B cell (primary cell): ENCODE data around the gene SULT1C4. TPM values are rescaled to one million over a fixed set of nuclear protein-coding genes. Genes with fewer than 3 reads are reported as not detected.

Experiments
- ATAC-seq: fragments of 200-7000 bp; cut with Tn5 transposase; one replicate; pipeline ENCODE4 v1.10.0; 2021; ENCODE audit warnings: low read depth, mild to moderate bottlenecking, moderate number of reproducible peaks, moderate library complexity
- CTCF ChIA-PET: fragments of 350-600 bp; sonication (Branson Sonifier 250); formaldehyde crosslinking; loops from one replicate; lab custom pipeline; 2021; ENCODE audit warnings: antibody characterized with exemption, inconsistent platforms; lab: Charles Lee
- POLR2A ChIA-PET: fragments of 350-600 bp; sonication (Branson Sonifier 250); formaldehyde crosslinking; loops from one replicate; lab custom pipeline; 2021; ENCODE audit warnings: antibody characterized with exemption; lab: Charles Lee
- DNase-seq: peaks from one replicate; pipeline ENCODE4 v3.0.0; 2013
- H2AFZ ChIP-seq: 2 replicates; pipeline ENCODE4 v1.6.1; 2012; ENCODE audit warnings: mild to moderate bottlenecking, low read depth, low read length; ENCODE audit not compliant: insufficient read depth, poor library complexity, severe bottlenecking
- H3K27ac ChIP-seq, 2 donors: 1 replicate in 1 of 2; 2 replicates in 1 of 2; pipeline ENCODE4 v1.5.1; 2012 to 2013; ENCODE audit warnings: low read length in 2 of 2, mild to moderate bottlenecking in 2 of 2, moderate library complexity in 1 of 2
- H3K27me3 ChIP-seq, 4 experiments: fragments of 200-600 bp in 1 of 4; sonication (generic) in 1 of 4; replicated peaks in 1 of 4; 1 replicate in 2 of 4; 2 replicates in 2 of 4; pipeline versions ENCODE4 v1.6.1 to v1.7.0; 2013 to 2016; ENCODE audit warnings: low read length in 3 of 4, mild to moderate bottlenecking in 2 of 4, mixed read lengths in 1 of 4, moderate library complexity in 1 of 4; ENCODE audit not compliant: insufficient read depth in 4 of 4, control insufficient read depth in 3 of 4; ENCODE audit errors: control extremely low read depth in 1 of 4
- H3K36me3 ChIP-seq, 2 experiments: replicated peaks in 1 of 2; 1 replicate in 1 of 2; 2 replicates in 1 of 2; pipeline versions ENCODE4 v1.6.1 to v1.7.1; 2013; ENCODE audit warnings: low read length in 1 of 2; ENCODE audit not compliant: insufficient read depth in 2 of 2, control insufficient read depth in 1 of 2; ENCODE audit errors: control extremely low read depth in 1 of 2, extremely low read depth in 1 of 2
- H3K4me1 ChIP-seq, 2 donors: fragments of 200-600 bp in 1 of 2; sonication (generic) in 1 of 2; 1 replicate in 1 of 2; 2 replicates in 1 of 2; pipeline versions ENCODE4 v1.5.1 to v1.6.1; 2013 to 2017; ENCODE audit warnings: low read length in 2 of 2; ENCODE audit not compliant: control insufficient read depth in 2 of 2, insufficient read depth in 2 of 2
- H3K4me2 ChIP-seq: replicated peaks from 2 replicates; pipeline ENCODE3; 2012; ENCODE audit warnings: mild to moderate bottlenecking, low read depth, low read length; ENCODE audit not compliant: poor library complexity, severe bottlenecking
- H3K4me3 ChIP-seq, 5 experiments: fragments of 200-600 bp in 1 of 5; sonication (generic) in 1 of 5; 1 replicate in 3 of 5; 2 replicates in 2 of 5; pipeline versions ENCODE4 v1.5.1 to v1.7.0; 2011 to 2016; ENCODE audit warnings: low read length in 4 of 5, mild to moderate bottlenecking in 4 of 5, low read depth in 2 of 5, control low read depth in 1 of 5, moderate library complexity in 1 of 5; ENCODE audit not compliant: insufficient read depth in 1 of 5; ENCODE audit errors: control extremely low read depth in 1 of 5, extremely low read depth in 1 of 5
- H3K79me2 ChIP-seq: fragments of 200-600 bp; sonication (generic); one replicate; pipeline ENCODE4 v1.6.0; 2016; ENCODE audit warnings: low read length; ENCODE audit not compliant: control insufficient read depth, insufficient read depth
- H3K9ac ChIP-seq: fragments of 200-600 bp; sonication (generic); 2 replicates; pipeline ENCODE4 v1.6.1; 2017; ENCODE audit warnings: mild to moderate bottlenecking, low read length, moderate library complexity
- H3K9me3 ChIP-seq, 3 donors: one replicate each; pipeline versions ENCODE4 v1.6.1 to v1.7.1; 2013; ENCODE audit warnings: low read length in 2 of 3; ENCODE audit not compliant: control insufficient read depth in 2 of 3, insufficient read depth in 1 of 3; ENCODE audit errors: control extremely low read depth in 1 of 3
- H4K20me1 ChIP-seq: 2 replicates; pipeline ENCODE4 v1.6.0; 2012; ENCODE audit warnings: mild to moderate bottlenecking, low read length; ENCODE audit not compliant: insufficient read depth, control insufficient read depth, poor library complexity, severe bottlenecking
- H3K27ac Mint-ChIP-seq: one replicate; pipeline ENCODE4 v1.8.0; 2021; ENCODE audit warnings: mixed read lengths
- H3K27me3 Mint-ChIP-seq: one replicate; pipeline ENCODE4 v1.8.0; 2021; ENCODE audit warnings: mixed read lengths
- H3K4me1 Mint-ChIP-seq: one replicate; pipeline ENCODE4 v1.8.0; 2021; ENCODE audit warnings: mixed read lengths
- H3K4me3 Mint-ChIP-seq: one replicate; pipeline ENCODE4 v1.8.0; 2021; ENCODE audit warnings: mixed read lengths
- H3K9me3 Mint-ChIP-seq: one replicate; pipeline ENCODE4 v1.8.0; 2022; ENCODE audit warnings: mixed read lengths; ENCODE audit not compliant: insufficient read depth
- CTCF ChIP-seq: fragments of 200-600 bp; IDR thresholded peaks from one replicate; pipeline ENCODE4 v1.8.0; 2022; ENCODE audit warnings: antibody characterized with exemption, mild to moderate bottlenecking
- EZH2 ChIP-seq: IDR thresholded peaks from 2 replicates; pipeline ENCODE4 v1.6.1; 2012; ENCODE audit warnings: borderline replicate concordance, low read depth, mild to moderate bottlenecking, moderate library complexity, low read length; ENCODE audit not compliant: insufficient read depth, poor library complexity, severe bottlenecking
- WGBS: methylation state at CpG from one replicate; pipeline ENCODE4 v1.1.5; 2013; ENCODE audit warnings: missing lambda C conversion rate; ENCODE audit not compliant: insufficient coverage; 5-methylcytosine and 5-hydroxymethylcytosine counted together
- intact Hi-C: fragments of 100-400 bp; cut with micrococcal nuclease; formaldehyde crosslinking; loops from one replicate; pipeline ENCODE4 v1.10.0; 2022
- polyA plus RNA-seq: library from polyadenylated mRNA; depleted of rRNA; stranded (reverse); fragments of >200 nt; gene quantifications from 2 replicates; pipeline ENCODE4 v1.2.3, GENCODE V29; 2012
- total RNA-seq, 2 donors: library from RNA; stranded (reverse); fragments of 120-200 nt in 1 of 2; gene quantifications; 1 replicate in 1 of 2; 2 replicates in 1 of 2; pipeline versions ENCODE4 v1.2.3 to v1.2.4, GENCODE V29; 2013 to 2022

SULT1C4 gene
- total and polyA plus RNA-seq, 2 donors (not counting 1 experiment from before 2014, with no cell fraction given): not detected

- TF ChIP-seq EZH2 (no peak), CTCF (no peak)
- Mint-ChIP-seq H3K4me3 (no peak overlapping the region), H3K4me1 (no peaks in the 10 kb centered on the region), H3K27ac (no peak overlapping the region), H3K9me3 (no peaks in the 10 kb centered on the region), H3K27me3 (peaks cover 21% of the 10 kb centered on the region)
- Histone ChIP-seq H3K4me2 (no peak overlapping the region), H4K20me1 (no peaks in the 10 kb centered on the region), H3K4me3 (no peak overlapping the region), H3K27me3 (peaks cover 0 to 10% (median 0%) of the 10 kb centered on the region in 4 experiments), H2AFZ (no peak overlapping the region), H3K79me2 (no peaks in the 10 kb centered on the region), H3K4me1 (no peaks in the 10 kb centered on the region), H3K36me3 (no peaks in the 10 kb centered on the region), H3K9me3 (no peaks in the 10 kb centered on the region), H3K9ac (no peak overlapping the region), H3K27ac (no peak overlapping the region)
- ChIA-PET CTCF (no interaction called here), POLR2A (no interaction called here)
- 92% methylated on average over 8 of the region's 8 CpGs for WGBS
- ATAC-seq: no peak
- intact Hi-C loops: no loop called here
- DNase-seq: no peak
Observed at GRCh38 chr2:108423502-108424251, 45.9 kb downstream of the SULT1C4 start.

GRCh38 chr2:108428286-108429009, 50.7 kb downstream of the SULT1C4 start:
- WGBS: 82% methylated on average over 2 of the region's 2 CpGs
- no peak for ATAC-seq

More at GRCh38 chr2:108428286-108429009, 50.7 kb downstream of the SULT1C4 start:
- H3K27ac Mint-ChIP-seq: no peak overlapping the region
- DNase-seq: no peak
- Histone ChIP-seq H3K79me2 (no peaks in the 10 kb centered on the region), H3K9ac (no peak overlapping the region), H3K4me2 (no peak overlapping the region), H3K27me3 (peaks cover 0 to 7% (median 0%) of the 10 kb centered on the region in 4 experiments), H3K4me1 (no peaks in the 10 kb centered on the region), H3K36me3 (no peaks in the 10 kb centered on the region), H3K27ac (no peak overlapping the region), H3K4me3 (no peak overlapping the region), H3K9me3 (no peaks in the 10 kb centered on the region), H2AFZ (no peak overlapping the region), H4K20me1 (no peaks in the 10 kb centered on the region)
- no peak overlapping the region for H3K4me3 Mint-ChIP-seq
- H3K4me1 Mint-ChIP-seq: no peaks in the 10 kb centered on the region
- H3K27me3 Mint-ChIP-seq: peaks cover 12% of the 10 kb centered on the region
- no peak for TF ChIP-seq CTCF
- no peak for TF ChIP-seq EZH2
- POLR2A ChIA-PET: no interaction called here
- intact Hi-C loops: no loop called here
- no peaks in the 10 kb centered on the region for H3K9me3 Mint-ChIP-seq
- CTCF ChIA-PET: no interaction called here
